ENCODE results near the gene TRMT13.

Gene TRMT13

DNA sequence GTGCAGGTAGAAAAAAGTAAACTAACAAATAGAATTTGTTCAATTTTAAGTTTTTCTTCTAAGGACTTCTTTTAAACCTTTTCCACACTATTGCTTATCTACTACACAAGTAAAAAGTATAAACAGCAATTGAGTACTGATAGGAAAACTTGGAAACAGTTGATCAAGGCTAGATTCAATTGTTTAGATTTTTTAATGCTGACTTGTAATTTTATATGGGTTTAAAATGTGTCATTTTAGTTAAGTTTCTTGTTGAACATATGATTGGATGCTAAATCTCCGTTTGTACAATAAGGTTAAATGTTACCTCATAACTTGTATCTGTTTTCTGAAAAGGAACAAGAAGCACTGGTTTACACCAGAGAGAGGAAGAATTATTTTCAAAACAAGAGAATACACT, 5.7 kb upstream of the TRMT13 start:
- H3K36me3 ChIP-seq (ENCODE audit: control insufficient read depth, insufficient read depth, low read length), result peaks cover 3% of the 10 kb centered on the region
- no peaks in the 10 kb centered on the region for H3K9me3 ChIP-seq (ENCODE audit: control insufficient read depth, low read length)
- no peak overlapping the region for H3K4me3 ChIP-seq (ENCODE audit: extremely low read depth, insufficient read depth, low read length, poor library complexity, severe bottlenecking)
- 100% methylated on average over 1 of the region's 1 CpG; no CpG with 5 or more reads in 1 of the 2 experiments for WGBS, 2 experiments (ENCODE audit: insufficient coverage in 2 of 2)
- no peaks in the 10 kb centered on the region for H3K4me1 ChIP-seq (ENCODE audit: control insufficient read depth, insufficient read depth, low read length, poor library complexity, severe bottlenecking)
- no peak overlapping the region for H3K27ac ChIP-seq (ENCODE audit: low read depth, low read length, severe bottlenecking)

DNA sequence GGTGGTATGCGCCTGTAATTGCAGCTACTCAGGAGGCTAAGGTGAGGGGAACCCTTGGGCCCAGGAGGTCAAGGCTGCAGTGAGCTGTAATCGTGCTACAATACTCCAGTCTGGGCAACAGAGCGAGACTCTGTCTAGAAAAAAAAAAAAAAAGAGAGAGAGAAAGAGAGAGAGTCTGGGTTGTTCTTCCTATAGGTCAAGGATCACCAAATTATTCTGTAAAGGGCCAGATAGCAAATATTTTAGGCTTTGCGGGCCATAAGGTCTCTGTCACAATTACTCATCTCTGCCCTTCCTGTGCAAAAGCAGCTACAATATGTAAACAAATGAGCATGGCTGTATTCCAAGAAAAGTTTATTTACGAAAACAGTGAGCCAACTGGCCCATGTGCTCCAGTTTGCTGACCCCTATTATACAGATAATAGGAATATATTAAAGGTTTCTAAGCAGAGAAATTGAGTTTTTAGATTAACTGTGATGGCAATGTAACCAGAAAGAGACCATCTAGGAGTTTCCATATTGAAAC, 2.3 kb upstream of the TRMT13 start:
- no peak overlapping the region for H3K4me3 ChIP-seq (ENCODE audit: extremely low read depth, insufficient read depth, low read length, poor library complexity, severe bottlenecking)
- no peaks in the 10 kb centered on the region for H3K9me3 ChIP-seq (ENCODE audit: control insufficient read depth, low read length)
- no peak overlapping the region for H3K27ac ChIP-seq (ENCODE audit: low read depth, low read length, severe bottlenecking)
- no peaks in the 10 kb centered on the region for H3K4me1 ChIP-seq (ENCODE audit: control insufficient read depth, insufficient read depth, low read length, poor library complexity, severe bottlenecking)
- WGBS, 2 experiments (ENCODE audit: insufficient coverage in 2 of 2), result 95 to 100% methylated on average over 3 to 4 of the region's 5 CpGs
- H3K36me3 ChIP-seq (ENCODE audit: control insufficient read depth, insufficient read depth, low read length), result no peaks in the 10 kb centered on the region

- Histone ChIP-seq H3K9me3 (ENCODE audit: control insufficient read depth, low read length) (no peaks in the 10 kb centered on the region), H3K4me3 (ENCODE audit: extremely low read depth, insufficient read depth, low read length, poor library complexity, severe bottlenecking) (peak overlapping the region; percentile 86), H3K27ac (ENCODE audit: low read depth, low read length, severe bottlenecking) (no peak overlapping the region), H3K4me1 (ENCODE audit: control insufficient read depth, insufficient read depth, low read length, poor library complexity, severe bottlenecking) (no peaks in the 10 kb centered on the region), H3K36me3 (ENCODE audit: control insufficient read depth, insufficient read depth, low read length) (peaks cover 2% of the 10 kb centered on the region)
- 92 to 100% methylated on average over 3 to 4 of the region's 8 CpGs for WGBS, 2 experiments (ENCODE audit: insufficient coverage in 2 of 2)
These were observed 1.3 kb upstream of the TRMT13 start for GRCh38 chr1:100131623-100132022.

DNA sequence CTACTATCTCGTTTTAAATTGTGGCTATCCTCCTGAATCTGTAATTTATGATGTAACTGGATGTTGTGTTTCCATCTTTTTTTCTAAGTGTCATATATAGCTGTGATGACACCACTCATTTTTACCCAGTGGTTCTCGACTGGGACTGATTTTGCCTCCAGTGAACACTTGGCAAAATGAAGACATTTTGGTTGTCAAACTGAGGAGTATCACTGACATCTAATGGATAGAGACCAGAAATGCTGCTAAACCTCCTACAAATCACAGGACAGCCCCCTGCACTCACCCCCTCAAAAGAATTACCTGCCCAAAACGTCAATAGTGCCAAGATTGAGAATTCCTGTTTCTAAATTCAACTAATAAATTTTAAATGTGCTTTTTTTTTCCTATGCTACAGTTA, 1.9 kb downstream of the TRMT13 start:
- no peak overlapping the region for H3K4me3 ChIP-seq (ENCODE audit: extremely low read depth, insufficient read depth, low read length, poor library complexity, severe bottlenecking)
- no peak overlapping the region for H3K27ac ChIP-seq (ENCODE audit: low read depth, low read length, severe bottlenecking)
- H3K9me3 ChIP-seq (ENCODE audit: control insufficient read depth, low read length), result no peaks in the 10 kb centered on the region
- H3K36me3 ChIP-seq (ENCODE audit: control insufficient read depth, insufficient read depth, low read length), result peaks cover 31% of the 10 kb centered on the region
- H3K4me1 ChIP-seq (ENCODE audit: control insufficient read depth, insufficient read depth, low read length, poor library complexity, severe bottlenecking), result no peaks in the 10 kb centered on the region
- WGBS, 2 experiments (ENCODE audit: insufficient coverage in 2 of 2), result 100% methylated on average over 2 of the region's 3 CpGs; no CpG with 5 or more reads in 1 of the 2 experiments

- peaks cover 49% of the 10 kb centered on the region for H3K36me3 ChIP-seq (ENCODE audit: control insufficient read depth, insufficient read depth, low read length)
- H3K27ac ChIP-seq (ENCODE audit: low read depth, low read length, severe bottlenecking), result no peak overlapping the region
- no CpG with 5 or more reads among the region's 2 CpGs for WGBS, 2 experiments (ENCODE audit: insufficient coverage in 2 of 2)
- H3K4me3 ChIP-seq (ENCODE audit: extremely low read depth, insufficient read depth, low read length, poor library complexity, severe bottlenecking), result no peak overlapping the region
- H3K9me3 ChIP-seq (ENCODE audit: control insufficient read depth, low read length), result no peaks in the 10 kb centered on the region
- no peaks in the 10 kb centered on the region for H3K4me1 ChIP-seq (ENCODE audit: control insufficient read depth, insufficient read depth, low read length, poor library complexity, severe bottlenecking)
These were observed 4.6 kb downstream of the TRMT13 start for GRCh38 chr1:100137602-100138001.

DNA sequence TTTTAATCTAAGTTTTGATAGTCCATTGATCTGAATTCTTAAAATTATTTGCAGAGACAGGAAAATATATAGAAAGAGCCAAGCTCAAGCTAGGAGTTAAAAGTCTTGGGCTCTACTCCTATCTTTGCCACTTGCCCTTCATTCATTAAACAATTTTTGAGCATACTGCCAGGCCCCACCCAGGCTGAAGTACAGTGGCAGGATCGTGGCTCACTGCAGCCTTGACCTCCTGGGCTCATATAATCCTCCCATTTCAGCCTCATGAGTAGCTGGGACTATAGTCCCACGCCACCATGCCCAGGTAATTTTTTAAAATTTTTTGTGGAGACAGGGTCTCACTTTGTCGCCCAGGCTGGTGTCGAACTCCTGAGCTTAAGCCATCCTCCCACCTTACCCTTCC, 8.2 kb downstream of the TRMT13 start:
- no peaks in the 10 kb centered on the region for H3K4me1 ChIP-seq (ENCODE audit: control insufficient read depth, insufficient read depth, low read length, poor library complexity, severe bottlenecking)
- WGBS, 2 experiments (ENCODE audit: insufficient coverage in 2 of 2), result 100% methylated on average over 2 to 4 of the region's 4 CpGs
- no peak overlapping the region for H3K4me3 ChIP-seq (ENCODE audit: extremely low read depth, insufficient read depth, low read length, poor library complexity, severe bottlenecking)
- H3K27ac ChIP-seq (ENCODE audit: low read depth, low read length, severe bottlenecking), result no peak overlapping the region
- peaks cover 72% of the 10 kb centered on the region for H3K36me3 ChIP-seq (ENCODE audit: control insufficient read depth, insufficient read depth, low read length)
- no peaks in the 10 kb centered on the region for H3K9me3 ChIP-seq (ENCODE audit: control insufficient read depth, low read length)

- Histone ChIP-seq H3K36me3 (ENCODE audit: control insufficient read depth, insufficient read depth, low read length) (peaks cover 71% of the 10 kb centered on the region), H3K4me3 (ENCODE audit: extremely low read depth, insufficient read depth, low read length, poor library complexity, severe bottlenecking) (no peak overlapping the region), H3K9me3 (ENCODE audit: control insufficient read depth, low read length) (no peaks in the 10 kb centered on the region), H3K4me1 (ENCODE audit: control insufficient read depth, insufficient read depth, low read length, poor library complexity, severe bottlenecking) (no peaks in the 10 kb centered on the region), H3K27ac (ENCODE audit: low read depth, low read length, severe bottlenecking) (no peak overlapping the region)
- WGBS, 2 experiments (ENCODE audit: insufficient coverage in 2 of 2), result 88 to 97% methylated on average over 3 of the region's 3 CpGs
These were observed 9.4 kb downstream of the TRMT13 start for GRCh38 chr1:100142343-100142742.

- H3K4me1 ChIP-seq (ENCODE audit: control insufficient read depth, insufficient read depth, low read length, poor library complexity, severe bottlenecking), result no peaks in the 10 kb centered on the region
- H3K9me3 ChIP-seq (ENCODE audit: control insufficient read depth, low read length), result no peaks in the 10 kb centered on the region
- WGBS, 2 experiments (ENCODE audit: insufficient coverage in 2 of 2), result 81 to 100% methylated on average over 2 to 3 of the region's 3 CpGs
- no peak overlapping the region for H3K27ac ChIP-seq (ENCODE audit: low read depth, low read length, severe bottlenecking)
- H3K4me3 ChIP-seq (ENCODE audit: extremely low read depth, insufficient read depth, low read length, poor library complexity, severe bottlenecking), result no peak overlapping the region
- peaks cover 49% of the 10 kb centered on the region for H3K36me3 ChIP-seq (ENCODE audit: control insufficient read depth, insufficient read depth, low read length)
These were observed 12.2 kb downstream of the TRMT13 start for GRCh38 chr1:100145116-100145515.

- no CpG with 5 or more reads among the region's 1 CpG for WGBS, 2 experiments (ENCODE audit: insufficient coverage in 2 of 2)
- peaks cover 37% of the 10 kb centered on the region for H3K36me3 ChIP-seq (ENCODE audit: control insufficient read depth, insufficient read depth, low read length)
These were observed 14.0 kb downstream of the TRMT13 start for GRCh38 chr1:100146958-100147357.

DNA sequence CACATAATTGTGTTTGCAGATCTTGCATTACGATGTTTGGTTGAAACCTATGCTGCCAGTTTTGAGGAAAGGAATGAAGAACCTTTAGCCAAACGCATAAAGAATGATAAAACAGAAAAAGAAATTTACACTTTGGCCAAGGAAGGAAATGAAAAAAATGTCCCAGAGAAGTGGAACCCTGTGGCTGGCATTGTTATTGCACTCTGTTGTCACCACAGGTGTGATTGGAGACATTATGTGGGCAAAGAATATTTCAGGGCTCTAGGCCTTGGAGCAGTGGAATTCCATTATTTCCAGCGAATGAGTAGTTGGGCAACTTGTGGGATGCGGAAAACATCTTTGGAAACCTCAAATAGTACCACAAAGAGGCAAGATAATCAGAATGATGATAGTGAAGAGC, 14.9 kb downstream of the TRMT13 start:
- no peaks in the 10 kb centered on the region for H3K9me3 ChIP-seq (ENCODE audit: control insufficient read depth, low read length)
- no peaks in the 10 kb centered on the region for H3K4me1 ChIP-seq (ENCODE audit: control insufficient read depth, insufficient read depth, low read length, poor library complexity, severe bottlenecking)
- H3K36me3 ChIP-seq (ENCODE audit: control insufficient read depth, insufficient read depth, low read length), result peaks cover 32% of the 10 kb centered on the region
- no peak overlapping the region for H3K27ac ChIP-seq (ENCODE audit: low read depth, low read length, severe bottlenecking)
- H3K4me3 ChIP-seq (ENCODE audit: extremely low read depth, insufficient read depth, low read length, poor library complexity, severe bottlenecking), result no peak overlapping the region
- 83% methylated on average over 3 of the region's 4 CpGs; no CpG with 5 or more reads in 1 of the 2 experiments for WGBS, 2 experiments (ENCODE audit: insufficient coverage in 2 of 2)

More at GRCh38 chr1:100146958-100147357, 14.0 kb downstream of the TRMT13 start:
- Histone ChIP-seq H3K4me3 (ENCODE audit: extremely low read depth, insufficient read depth, low read length, poor library complexity, severe bottlenecking) (no peak overlapping the region), H3K4me1 (ENCODE audit: control insufficient read depth, insufficient read depth, low read length, poor library complexity, severe bottlenecking) (no peaks in the 10 kb centered on the region), H3K27ac (ENCODE audit: low read depth, low read length, severe bottlenecking) (no peak overlapping the region), H3K9me3 (ENCODE audit: control insufficient read depth, low read length) (no peaks in the 10 kb centered on the region)

DNA sequence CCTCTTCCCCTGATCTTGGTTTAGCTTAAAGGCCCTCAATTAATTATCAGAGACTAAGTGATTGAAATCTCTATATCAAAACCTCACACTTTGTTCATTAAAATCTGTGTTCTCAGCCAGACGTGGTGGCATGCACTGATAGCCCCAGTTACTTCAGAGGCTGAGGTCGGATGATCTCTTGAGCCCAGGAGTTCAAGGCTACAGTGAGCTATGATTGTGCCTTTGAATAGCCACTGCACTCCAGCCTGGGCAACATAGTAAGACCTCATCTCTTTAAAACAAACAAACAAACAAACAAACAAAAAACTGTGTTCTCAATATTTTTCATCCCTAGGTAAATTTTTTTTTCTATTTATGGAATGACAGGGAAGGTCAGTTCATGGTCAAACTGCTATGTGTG, 18.7 kb downstream of the TRMT13 start:
- Histone ChIP-seq H3K9me3 (ENCODE audit: control insufficient read depth, low read length) (no peaks in the 10 kb centered on the region), H3K36me3 (ENCODE audit: control insufficient read depth, insufficient read depth, low read length) (peaks cover 5% of the 10 kb centered on the region), H3K27ac (ENCODE audit: low read depth, low read length, severe bottlenecking) (no peak overlapping the region), H3K4me3 (ENCODE audit: extremely low read depth, insufficient read depth, low read length, poor library complexity, severe bottlenecking) (no peak overlapping the region), H3K4me1 (ENCODE audit: control insufficient read depth, insufficient read depth, low read length, poor library complexity, severe bottlenecking) (no peaks in the 10 kb centered on the region)
- 89% methylated on average over 2 of the region's 2 CpGs for WGBS, 2 experiments (ENCODE audit: insufficient coverage in 2 of 2)

Measured in mesodermal cell (in vitro differentiated cells).